Testis (tissue), 3 donors: Measurements from ENCODE around the gene ARHGAP22. TPM values are rescaled to one million over a fixed set of nuclear protein-coding genes. Genes with fewer than 3 reads are reported as not detected.

ENCODE experiments used
- DNase-seq: peaks from one replicate; pipeline ENCODE4 v3.0.0-alpha.2; 2019
- H3K27ac ChIP-seq, 2 donors: fragments of 200-600 bp; sonication (generic); one replicate each; pipeline ENCODE4 v1.5.1; 2019
- H3K27me3 ChIP-seq: fragments of 200-600 bp; sonication (generic); one replicate; pipeline ENCODE4 v1.5.1; 2019
- H3K36me3 ChIP-seq: fragments of 200-600 bp; sonication (generic); one replicate; pipeline ENCODE4 v1.5.1; 2017; ENCODE audit warnings: low read depth; ENCODE audit errors: missing control alignments
- H3K4me1 ChIP-seq: fragments of 200-600 bp; sonication (generic); one replicate; pipeline ENCODE4 v1.5.1; 2019
- H3K4me3 ChIP-seq, 2 donors: fragments of 200-600 bp; sonication (generic); one replicate each; pipeline ENCODE4 v1.5.1; 2017 to 2019
- H3K9me3 ChIP-seq: fragments of 200-600 bp; sonication (generic); one replicate; pipeline ENCODE4 v1.5.1; 2017
- CTCF ChIP-seq, 3 experiments: fragments of 450-650 bp in 2 of 3; fragments of 200-600 bp in 1 of 3; sonication (generic) in 1 of 3; IDR thresholded peaks; one replicate each; pipeline ENCODE4 v1.5.1; 2016 to 2019; ENCODE audit warnings: antibody characterized with exemption in 3 of 3, mild to moderate bottlenecking in 2 of 3, moderate library complexity in 1 of 3
- POLR2A ChIP-seq: fragments of 450-650 bp; IDR thresholded peaks from one replicate; pipeline ENCODE4 v1.6.1; 2017; ENCODE audit warnings: antibody characterized with exemption, mild to moderate bottlenecking, moderate library complexity
- WGBS, 2 donors: methylation state at CpG; one replicate each; pipeline ENCODE4 v1.1.5; 2018; 5-methylcytosine and 5-hydroxymethylcytosine counted together
- intact Hi-C: fragments of 100-400 bp; cut with DNase I; formaldehyde crosslinking; loops from one replicate; pipeline ENCODE4 v1.15.1; 2023; ENCODE audit warnings: low total_unique reads
- polyA plus RNA-seq: library from polyadenylated mRNA; stranded (reverse); fragments of 350-450 nt; fragmentation: Illumina TruSeq; extraction: RNeasy Lipid Tissue Mini Kit (QIAGEN cat#74804); gene quantifications from one replicate; pipeline ENCODE4 v1.2.3, GENCODE V29; 2014; ENCODE audit warnings: low read depth, low replicate concordance; ENCODE audit not compliant: insufficient read depth
- total RNA-seq, 2 donors: library from RNA; depleted of rRNA; stranded (reverse); fragments of >200 nt; gene quantifications; one replicate each; pipeline ENCODE4 v1.2.3, GENCODE V29; 2016

The ARHGAP22 gene
- total and polyA plus RNA-seq, 3 donors from 2014 or later, result 6.2 to 11.9 (median 8.8) TPM

- H3K4me3 ChIP-seq, result no peak overlapping the region
Measured at GRCh38 chr10:48503293-48503911, 101.5 kb downstream of the ARHGAP22 start.

GRCh38 chr10:48502791-48503190 lies 102.1 kb downstream of the ARHGAP22 start:
- no peak overlapping the region for H3K27ac ChIP-seq
- TF ChIP-seq POLR2A (no peak), CTCF (IDR thresholded peaks at IDR 0.05) (no peak)
- peak; percentile 40 for DNase-seq
- no peaks in the 10 kb centered on the region for H3K4me1 ChIP-seq
- intact Hi-C loops, result no loop called here
- H3K27me3 ChIP-seq, result no peaks in the 10 kb centered on the region
- 40 to 46% methylated on average over 9 of the region's 9 CpGs for WGBS, 2 donors
- no peaks in the 10 kb centered on the region for H3K9me3 ChIP-seq
- H3K36me3 ChIP-seq, result no peaks in the 10 kb centered on the region
- H3K4me3 ChIP-seq, result no peak overlapping the region

More at GRCh38 chr10:48503293-48503911, 101.5 kb downstream of the ARHGAP22 start:
- WGBS, 2 donors, result 85% methylated on average over 3 to 11 of the region's 11 CpGs
- no peaks in the 10 kb centered on the region for H3K9me3 ChIP-seq
- no peaks in the 10 kb centered on the region for H3K4me1 ChIP-seq
- no peak for TF ChIP-seq POLR2A
- no peak for TF ChIP-seq CTCF (IDR thresholded peaks at IDR 0.05)
- intact Hi-C loops, result no loop called here
- DNase-seq, result no peak
- no peaks in the 10 kb centered on the region for H3K36me3 ChIP-seq
- H3K27me3 ChIP-seq, result no peaks in the 10 kb centered on the region
- H3K27ac ChIP-seq, result no peak overlapping the region

GRCh38 chr10:48501787-48502771 lies 102.8 kb downstream of the ARHGAP22 start:
- H3K4me1 ChIP-seq, result peaks cover 5% of the 10 kb centered on the region
- 73 to 74% methylated on average over 6 of the region's 6 CpGs for WGBS, 2 donors
- no peaks in the 10 kb centered on the region for H3K36me3 ChIP-seq
- intact Hi-C loops, result no loop called here
- H3K27ac ChIP-seq, result no peak overlapping the region
- H3K9me3 ChIP-seq, result no peaks in the 10 kb centered on the region
- no peak overlapping the region for H3K4me3 ChIP-seq
- DNase-seq, result no peak
- H3K27me3 ChIP-seq, result no peaks in the 10 kb centered on the region
- TF ChIP-seq POLR2A (no peak), CTCF (IDR thresholded peaks at IDR 0.05) (no peak)

- TF ChIP-seq CTCF (IDR thresholded peaks at IDR 0.05), result no peak
- Histone ChIP-seq H3K4me1 (peaks cover 8% of the 10 kb centered on the region), H3K4me3 (no peak overlapping the region), H3K9me3 (no peaks in the 10 kb centered on the region), H3K36me3 (no peaks in the 10 kb centered on the region), H3K27me3 (no peaks in the 10 kb centered on the region), H3K27ac (no peak overlapping the region)
- WGBS, 2 donors, result 71 to 83% methylated on average over 2 of the region's 2 CpGs
- DNase-seq, result no peak
- intact Hi-C loops, result no loop called here
Measured at GRCh38 chr10:48501226-48501625, 103.6 kb downstream of the ARHGAP22 start.
